NT2/D1 (cell line): ENCODE results near the gene PGAP2.

Source experiments
- SUZ12 ChIP-seq: IDR thresholded peaks from 2 replicates; pipeline ENCODE4 v1.6.1; 2011; ENCODE audit not compliant: insufficient read length, insufficient read depth; ENCODE audit errors: extremely low read depth
- YY1 ChIP-seq: IDR thresholded peaks from 2 replicates; pipeline ENCODE4 v1.6.1; 2011; ENCODE audit not compliant: insufficient read length, insufficient read depth
- ZNF274 ChIP-seq: IDR thresholded peaks from 2 replicates; pipeline ENCODE4 v1.6.1; 2011; ENCODE audit warnings: mild to moderate bottlenecking, low read depth, low read length

DNA sequence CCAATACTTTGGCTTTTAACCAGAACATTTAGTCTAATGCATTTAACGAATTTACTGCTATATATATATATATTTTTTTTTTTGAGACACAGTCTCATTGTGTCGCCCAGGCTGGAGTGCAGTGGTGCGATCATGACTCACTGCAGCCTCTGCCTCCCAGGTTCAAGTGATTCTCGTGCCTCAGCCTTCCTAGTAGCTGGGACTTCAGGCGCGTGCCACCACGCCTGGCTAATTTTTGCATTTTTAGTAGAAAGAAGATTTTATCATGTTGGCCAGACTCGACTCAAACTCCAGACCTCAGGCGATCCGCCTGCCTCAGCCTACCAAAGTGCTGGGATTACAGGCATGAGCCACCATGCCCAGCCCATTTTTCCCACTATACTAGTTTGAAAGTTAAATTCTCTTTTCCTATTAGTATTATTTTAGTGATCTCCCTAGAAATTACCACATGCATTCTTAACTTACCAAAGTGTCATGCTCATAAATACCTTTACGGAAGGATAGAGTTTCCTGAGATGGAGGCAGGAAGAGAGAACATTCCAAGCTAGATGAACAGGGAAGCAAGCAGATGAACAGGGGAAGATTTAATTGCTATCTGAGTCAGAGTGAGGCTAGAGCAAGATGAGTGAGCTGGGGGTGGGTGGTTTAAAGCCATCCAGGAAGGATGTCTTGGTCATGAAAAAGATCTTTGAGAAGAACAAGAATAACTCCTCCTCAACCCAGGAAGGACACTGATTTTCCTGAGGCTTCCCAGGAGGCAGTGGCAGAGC is 4.4 kb upstream of the PGAP2 start:
- TF ChIP-seq YY1 = no peak
- no peak for TF ChIP-seq SUZ12
- TF ChIP-seq ZNF274 = no peak
